Stomach (tissue), 4 donors: Measurements from ENCODE around the gene CPSF4L.

Experiments
- CTCF ChIP-seq, 7 experiments: fragments of 450-650 bp in 4 of 7; fragments of 200-600 bp in 3 of 7; sonication (generic) in 3 of 7; IDR thresholded peaks; one replicate each; pipeline ENCODE4 v1.5.1; 2016 to 2019; ENCODE audit warnings: antibody characterized with exemption in 7 of 7, control low read depth in 2 of 7, mild to moderate bottlenecking in 1 of 7
- EP300 ChIP-seq: sonication (generic); formaldehyde crosslinking; IDR thresholded peaks from one replicate; pipeline ENCODE4 v1.6.1; 2017; ENCODE audit warnings: antibody characterized with exemption
- POLR2A ChIP-seq, 4 donors: fragments of 450-650 bp; IDR thresholded peaks; one replicate each; pipeline ENCODE4 v1.6.1; 2016; ENCODE audit warnings: antibody characterized with exemption in 4 of 4, control low read depth in 2 of 4, mild to moderate bottlenecking in 1 of 4, moderate library complexity in 1 of 4

- no peak for TF ChIP-seq POLR2A (IDR thresholded peaks at IDR 0.05)
- no peak for TF ChIP-seq CTCF (IDR thresholded peaks at IDR 0.05)
- TF ChIP-seq EP300 = no peak
These were observed 9.4 kb upstream of the CPSF4L start for GRCh38 chr17:73271072-73271471.
